Measurements from ENCODE around the gene OXT. TPM values are rescaled to one million over a fixed set of nuclear protein-coding genes. Genes with fewer than 3 reads are reported as not detected.

OXT gene
- total RNA-seq, 1 donor from 2014 or later = not detected

GRCh38 chr20:3081641-3082040 lies 10.2 kb downstream of the OXT start:
- ATAC-seq (ENCODE audit: poor library complexity) (no peak), DNase-seq (no peak)
- intact Hi-C loops (cut with DNase I) = no loop called here

- ATAC-seq (ENCODE audit: poor library complexity) (peak; percentile 26), DNase-seq (no peak)
- intact Hi-C loops (cut with DNase I) = no loop called here
Measured at GRCh38 chr20:3082306-3082951, 11.0 kb downstream of the OXT start.

GRCh38 chr20:3082955-3083952 lies 11.8 kb downstream of the OXT start:
- no peak for ATAC-seq (ENCODE audit: poor library complexity)
- DNase-seq = no peak
- intact Hi-C loops (cut with DNase I) = no loop called here

GRCh38 chr20:3084283-3084985 lies 13.0 kb downstream of the OXT start, which contains the start of gene AVP:
Gene AVP, minus strand, starts transcription at chr20:3084724. Its CDS starts 50 bp downstream, at chr20:3084674.
- ATAC-seq (ENCODE audit: poor library complexity) (no peak), DNase-seq (no peak)
- intact Hi-C loops (cut with DNase I) = no loop called here

GRCh38 chr20:3084986-3085360 lies 13.6 kb downstream of the OXT start:
- intact Hi-C loops (cut with DNase I) = no loop called here
- ATAC-seq (ENCODE audit: poor library complexity) = no peak
- no peak for DNase-seq

GRCh38 chr20:3085571-3086072 lies 14.2 kb downstream of the OXT start:
- intact Hi-C loops (cut with DNase I) = no loop called here
- ATAC-seq (ENCODE audit: poor library complexity) = no peak
- DNase-seq = no peak

- DNase-seq = no peak
- intact Hi-C loops (cut with DNase I) = no loop called here
- ATAC-seq (ENCODE audit: poor library complexity) = no peak
Measured at GRCh38 chr20:3088031-3088430, 16.6 kb downstream of the OXT start.

- no peak for DNase-seq
- ATAC-seq (ENCODE audit: poor library complexity) = no peak
- intact Hi-C loops (cut with DNase I) = no loop called here
Measured at GRCh38 chr20:3090565-3090964, 19.1 kb downstream of the OXT start.

GRCh38 chr20:3092611-3093379 lies 21.4 kb downstream of the OXT start:
- DNase-seq (peak; percentile 38), ATAC-seq (ENCODE audit: poor library complexity) (peak; percentile 73)
- intact Hi-C loops (cut with DNase I) = no loop called here

- ATAC-seq (ENCODE audit: poor library complexity) (no peak), DNase-seq (no peak)
- intact Hi-C loops (cut with DNase I) = no loop called here
Measured at GRCh38 chr20:3093861-3094361, 22.5 kb downstream of the OXT start.

- ATAC-seq (ENCODE audit: poor library complexity) (no peak), DNase-seq (no peak)
- intact Hi-C loops (cut with DNase I) = no loop called here
Measured at GRCh38 chr20:3094848-3095629, 23.6 kb downstream of the OXT start.

- intact Hi-C loops (cut with DNase I) = no loop called here
- ATAC-seq (ENCODE audit: poor library complexity) = no peak
- no peak for DNase-seq
Measured at GRCh38 chr20:3100480-3100879, 29.1 kb downstream of the OXT start.

GRCh38 chr20:3101251-3101650 lies 29.8 kb downstream of the OXT start:
- ATAC-seq (ENCODE audit: poor library complexity) = no peak
- intact Hi-C loops (cut with DNase I) = no loop called here
- DNase-seq = no peak

- intact Hi-C loops (cut with DNase I) = no loop called here
- DNase-seq (no peak), ATAC-seq (ENCODE audit: poor library complexity) (no peak)
Measured at GRCh38 chr20:3101737-3102574, 30.5 kb downstream of the OXT start.

- intact Hi-C loops (cut with DNase I) = no loop called here
- ATAC-seq (ENCODE audit: poor library complexity) (no peak), DNase-seq (no peak)
Measured at GRCh38 chr20:3102575-3103368, 31.4 kb downstream of the OXT start.

All from Right ventricle myocardium superior (tissue), 1 donor.